Head of caudate nucleus (tissue), 42 donors: ENCODE data around the gene ARHGAP6.
"Not testable (repeated sequence)": the region's sequence is repeated elsewhere in the genome, so short reads cannot be mapped to it uniquely, and the experiment has no call there.

Source experiments
- DNase-seq, 42 donors: peaks; one replicate each; pipeline versions ENCODE4 v3.0.0 to v3.0.0-alpha.2; 2020 to 2021; ENCODE audit warnings: mixed read lengths in 7 of 42
- intact Hi-C: fragments of 100-400 bp; cut with DNase I; formaldehyde crosslinking; loops from one replicate; pipeline ENCODE4 v1.15.0; 2022

ARHGAP6 gene

DNA sequence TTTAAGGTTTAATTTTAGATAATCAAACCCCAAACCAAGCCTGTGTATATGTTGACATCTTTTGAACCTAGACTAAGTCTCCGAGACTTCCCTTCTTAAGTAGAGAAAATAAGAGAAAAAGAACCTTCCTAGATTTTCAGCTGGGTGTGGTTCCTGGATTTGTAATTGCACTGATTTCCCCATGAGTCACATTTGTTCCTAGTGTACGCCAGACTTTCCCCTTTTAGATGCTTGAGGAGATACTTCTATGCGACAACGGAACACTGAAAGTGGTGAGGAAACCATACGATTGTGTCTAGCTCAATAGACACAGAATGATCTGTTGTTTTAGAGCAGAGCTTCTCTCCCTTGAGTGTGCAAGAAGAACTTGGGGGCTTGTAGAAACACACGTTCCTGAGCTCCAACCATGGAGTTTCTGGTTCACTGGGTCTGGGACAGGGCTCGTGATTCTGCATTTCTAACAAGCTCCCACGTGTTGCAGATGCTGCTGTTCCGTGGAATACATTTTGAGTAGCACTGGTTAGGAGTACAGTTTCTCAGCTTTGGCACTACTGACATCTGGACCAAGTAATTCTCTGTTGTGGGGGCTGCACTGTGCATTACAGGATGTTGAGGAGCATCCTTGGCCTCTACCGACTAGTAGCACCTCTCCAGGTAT is 285.4 kb downstream of the ARHGAP6 start:
- intact Hi-C loops: no loop called here
- peak in 1 of 42 donors; percentile 37 for DNase-seq

DNA sequence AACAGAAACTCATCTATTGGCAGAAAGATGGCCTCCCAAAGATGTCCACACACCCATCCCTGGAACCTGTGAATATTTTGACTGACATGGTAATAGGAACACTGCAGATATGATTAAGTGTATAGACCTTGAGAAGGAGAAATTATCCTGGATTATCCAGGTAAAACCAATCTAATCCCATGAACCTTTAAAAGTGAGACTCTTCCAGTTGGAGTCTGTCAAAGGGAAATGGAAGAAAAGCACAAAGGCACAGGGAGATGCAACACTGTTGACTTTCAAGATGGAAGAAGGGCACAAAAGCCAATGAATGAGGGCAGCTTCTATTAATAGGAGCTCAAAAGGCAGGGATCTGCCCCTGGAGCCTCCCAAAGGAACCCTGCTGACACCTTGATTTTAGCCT is 289.6 kb downstream of the ARHGAP6 start:
- intact Hi-C loops: no loop called here
- no peak for DNase-seq

DNA sequence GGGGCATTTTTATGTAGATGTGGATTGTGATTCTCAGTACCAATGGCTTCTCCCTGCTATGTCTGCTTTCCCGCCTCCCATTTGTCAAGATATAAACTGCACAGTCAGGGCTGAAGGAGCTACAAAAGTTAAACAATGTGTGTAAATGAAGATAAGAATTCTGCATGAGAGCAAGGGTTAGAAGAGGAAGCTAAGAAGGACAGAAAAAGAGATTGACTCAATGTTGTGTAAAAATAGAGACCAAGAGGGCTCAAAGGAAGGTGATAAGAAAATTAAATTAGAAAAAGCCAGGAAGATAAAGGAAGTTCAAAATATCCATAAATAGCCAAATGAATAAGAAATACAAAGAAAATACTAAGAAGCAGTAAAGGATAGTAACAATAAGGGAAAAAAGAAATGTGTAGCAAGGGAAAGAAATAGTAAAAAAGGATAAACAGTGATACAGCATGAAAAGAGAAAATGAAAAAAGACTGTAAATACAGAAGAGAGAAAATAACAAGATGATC is 290.1 kb downstream of the ARHGAP6 start:
- intact Hi-C loops: no loop called here
- no peak for DNase-seq

DNA sequence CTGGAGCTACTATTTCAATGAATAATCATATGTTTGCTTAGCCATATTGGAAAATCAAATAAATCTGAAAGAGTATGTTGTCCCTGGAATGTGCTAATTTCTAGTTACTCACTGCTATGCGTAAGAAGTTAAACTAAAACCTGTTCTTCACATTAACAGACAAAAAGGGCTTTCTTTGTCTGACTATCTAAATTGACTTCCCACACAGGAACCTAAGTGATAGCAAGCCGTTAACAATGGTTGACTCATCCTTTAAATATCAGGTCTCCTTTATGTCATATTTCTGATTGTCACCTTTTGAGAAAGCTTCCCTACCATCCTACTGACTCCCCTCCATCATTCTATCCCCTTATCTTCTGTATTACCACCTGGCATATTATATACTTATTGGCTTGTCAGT is 291.1 kb downstream of the ARHGAP6 start:
- intact Hi-C loops: no loop called here
- DNase-seq: no peak

DNA sequence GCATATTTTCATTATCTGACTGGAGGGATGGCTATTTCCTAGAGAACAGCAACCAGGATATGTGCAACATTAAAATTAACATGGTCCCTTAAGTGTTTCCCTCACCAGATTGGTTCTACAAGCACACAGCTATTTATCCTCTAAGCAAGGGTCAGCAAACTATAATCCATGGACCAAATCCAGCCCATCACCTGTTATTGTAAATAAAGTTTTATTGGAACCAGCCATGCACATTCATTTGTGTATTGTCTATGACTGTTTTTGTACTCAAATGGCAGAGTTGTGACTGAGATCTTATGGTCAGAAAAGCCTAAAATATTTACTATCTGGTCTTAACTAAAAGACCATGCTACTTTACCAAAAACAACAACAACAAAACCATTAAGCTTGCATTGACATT is 294.6 kb downstream of the ARHGAP6 start:
- intact Hi-C loops: no loop called here

DNA sequence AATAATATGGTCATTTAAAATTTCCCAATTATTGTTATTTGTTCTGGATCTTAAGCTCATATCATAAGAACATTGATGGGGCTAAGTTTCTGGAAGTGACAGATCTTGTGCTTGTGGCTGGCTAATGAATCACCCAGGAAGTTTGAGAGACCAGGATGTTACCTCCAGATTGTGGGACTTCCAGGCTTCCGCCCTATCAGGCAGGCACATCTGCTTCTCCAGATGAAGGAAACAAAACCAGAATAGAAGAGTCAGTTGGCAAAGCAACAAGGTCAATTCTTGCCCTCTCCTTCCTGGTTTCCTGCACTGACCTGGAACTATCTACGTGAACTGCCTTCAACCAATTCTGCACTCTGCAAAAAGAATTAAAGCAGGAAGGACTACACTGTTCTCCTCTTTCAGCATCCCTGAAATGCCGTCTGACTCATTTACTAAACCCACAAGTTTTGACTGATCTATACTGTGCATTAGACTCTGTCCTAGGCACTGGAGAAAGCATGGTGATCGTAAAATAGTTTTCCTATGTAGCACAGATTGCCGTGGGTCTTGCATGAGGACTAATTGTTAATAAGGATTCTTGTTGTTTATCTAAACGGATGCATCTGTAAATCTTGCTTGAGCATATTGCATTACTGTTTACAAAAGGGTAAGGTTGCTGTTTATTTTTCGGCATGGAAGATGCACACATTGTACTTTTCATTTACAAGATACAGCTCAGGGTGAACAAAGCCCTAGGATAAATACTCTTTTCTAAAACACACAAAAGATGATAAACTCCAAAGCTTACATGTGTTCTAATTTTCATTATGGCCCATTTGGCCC is 297.9 kb downstream of the ARHGAP6 start:
- intact Hi-C loops: no loop called here
- DNase-seq: no peak

More for the DNA sequence above, 294.6 kb downstream of the ARHGAP6 start:
- no peak for DNase-seq

DNA sequence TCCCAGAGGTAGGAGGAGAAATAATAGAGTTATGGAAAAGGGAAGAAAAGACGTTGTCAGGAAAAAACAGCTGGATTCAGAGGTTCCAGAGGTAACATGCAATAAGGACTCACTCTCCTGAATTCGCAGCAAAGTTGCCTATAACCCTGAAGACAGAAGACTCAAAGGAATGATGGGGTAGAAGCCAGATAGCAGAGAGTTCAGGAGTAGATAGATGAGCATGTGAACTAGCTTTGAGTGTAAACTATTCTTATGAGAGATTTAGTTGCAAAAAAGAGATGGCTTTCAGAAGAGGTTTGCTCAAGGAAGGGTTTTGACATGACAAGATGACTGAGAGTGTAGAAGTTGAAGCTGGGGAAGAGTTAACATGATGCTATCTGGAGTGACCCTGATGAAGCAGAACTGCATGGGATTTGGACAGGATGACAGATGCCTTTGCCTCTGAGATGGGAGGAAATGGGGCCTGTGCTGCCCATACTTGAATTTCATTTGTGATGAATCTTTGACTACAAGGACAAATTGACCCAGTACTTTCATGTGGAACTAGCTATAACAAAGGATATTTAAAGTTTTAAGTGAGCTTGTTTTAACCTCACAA is 298.6 kb downstream of the ARHGAP6 start:
- intact Hi-C loops: no loop called here
- no peak for DNase-seq

DNA sequence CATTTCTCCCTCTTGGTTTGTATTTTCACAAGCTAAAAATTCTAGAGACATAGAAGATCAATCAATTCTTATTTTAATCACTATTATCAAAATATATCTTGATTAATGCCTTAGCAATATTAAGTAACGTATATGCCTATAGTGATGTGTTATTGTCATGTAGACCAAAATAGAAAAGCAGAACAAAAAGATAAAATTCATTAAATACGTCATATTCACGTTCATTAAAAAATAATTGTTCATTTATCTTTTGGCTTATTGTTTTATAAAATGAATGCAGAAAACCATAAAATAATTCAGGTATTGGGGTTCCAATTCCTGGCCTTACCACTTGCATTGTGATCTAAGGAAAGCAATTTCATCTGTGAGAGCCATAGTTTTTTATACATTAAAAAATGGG is 300.3 kb downstream of the ARHGAP6 start:
- intact Hi-C loops: no loop called here
- DNase-seq: no peak

DNA sequence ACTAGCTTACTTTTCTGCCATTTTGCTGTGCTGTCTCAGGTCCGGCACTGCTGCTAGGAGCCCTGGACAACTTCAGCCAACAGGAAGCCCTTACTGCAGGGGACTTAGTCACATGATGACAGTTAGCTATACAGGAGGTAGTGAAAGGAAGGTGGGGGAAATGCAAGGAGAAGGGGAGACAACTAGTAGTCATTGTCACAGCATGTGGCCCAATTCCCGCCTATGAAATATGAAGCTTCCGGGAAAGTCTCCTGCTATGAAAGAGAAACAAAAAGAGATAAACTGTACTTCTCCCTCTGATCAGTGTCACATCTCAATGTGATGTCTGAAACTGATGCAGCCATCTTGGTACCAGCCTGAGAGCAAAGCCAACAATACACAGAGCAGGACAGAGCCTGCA is 300.9 kb downstream of the ARHGAP6 start:
- DNase-seq: no peak
- intact Hi-C loops: no loop called here

DNA sequence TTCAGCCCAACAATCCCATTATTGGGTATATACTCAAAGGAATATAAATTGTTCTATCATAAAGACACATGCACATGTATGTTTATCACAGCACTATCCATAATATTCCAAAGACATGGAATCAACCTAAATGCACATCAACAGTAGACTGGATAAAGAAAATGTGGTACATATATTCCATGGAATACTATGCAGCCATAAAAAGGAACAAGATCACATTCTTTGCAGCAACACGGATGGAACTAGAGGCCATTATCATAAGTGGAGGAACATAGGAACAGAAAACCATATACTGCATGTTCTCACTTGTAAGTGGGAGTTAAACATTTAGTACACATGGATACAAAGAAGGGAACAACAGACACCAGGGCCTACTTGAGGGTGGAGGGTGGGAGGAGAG is 301.9 kb downstream of the ARHGAP6 start:
- intact Hi-C loops: not testable (repeated sequence)

DNA sequence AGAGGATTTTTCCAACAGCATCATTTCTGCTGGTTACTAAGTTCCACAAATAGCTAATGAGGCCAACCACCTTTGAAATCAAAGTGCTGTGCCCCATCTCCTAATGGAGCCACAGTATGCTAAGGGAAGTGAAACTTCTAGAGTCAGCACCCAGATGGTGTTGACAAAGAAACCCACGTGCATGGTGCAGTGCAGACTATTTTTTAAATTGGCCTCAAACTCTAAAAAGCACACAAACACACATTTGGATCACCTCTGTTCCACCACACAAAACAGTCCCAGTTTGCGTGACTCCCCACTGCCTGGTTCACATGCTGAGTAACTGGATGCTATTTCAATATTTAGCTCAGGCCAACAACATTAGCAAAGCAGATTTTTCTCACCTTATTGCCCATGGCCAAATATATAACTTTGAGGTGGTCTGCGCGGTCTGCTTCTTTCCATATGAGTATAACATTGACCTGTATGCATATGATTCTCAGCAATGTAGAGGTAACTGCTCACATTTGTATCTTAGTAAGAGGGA is 302.6 kb downstream of the ARHGAP6 start:
- DNase-seq: peak in 2 of 42 donors; percentile 4 to 43
- intact Hi-C loops: no loop called here

More for the DNA sequence above, 301.9 kb downstream of the ARHGAP6 start:
- DNase-seq: not testable (repeated sequence)

DNA sequence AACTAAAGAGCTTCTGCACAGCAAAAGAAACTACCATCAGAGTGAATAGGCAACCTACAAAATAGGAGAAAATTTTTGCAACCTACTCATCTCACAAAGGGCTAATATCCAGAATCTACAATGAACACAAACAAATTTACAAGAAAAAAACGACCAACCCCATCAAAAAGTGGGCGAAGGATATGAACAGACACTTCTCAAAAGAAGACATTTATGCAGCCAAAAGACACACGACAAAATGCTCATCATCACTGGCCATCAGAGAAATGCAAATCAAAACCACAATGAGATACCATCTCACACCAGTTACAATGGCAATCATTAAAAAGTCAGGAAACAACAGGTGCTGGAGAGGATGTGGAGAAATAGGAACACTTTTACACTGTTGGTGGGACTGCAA is 304.1 kb downstream of the ARHGAP6 start:
- DNase-seq, intact Hi-C loops: not testable (repeated sequence)

DNA sequence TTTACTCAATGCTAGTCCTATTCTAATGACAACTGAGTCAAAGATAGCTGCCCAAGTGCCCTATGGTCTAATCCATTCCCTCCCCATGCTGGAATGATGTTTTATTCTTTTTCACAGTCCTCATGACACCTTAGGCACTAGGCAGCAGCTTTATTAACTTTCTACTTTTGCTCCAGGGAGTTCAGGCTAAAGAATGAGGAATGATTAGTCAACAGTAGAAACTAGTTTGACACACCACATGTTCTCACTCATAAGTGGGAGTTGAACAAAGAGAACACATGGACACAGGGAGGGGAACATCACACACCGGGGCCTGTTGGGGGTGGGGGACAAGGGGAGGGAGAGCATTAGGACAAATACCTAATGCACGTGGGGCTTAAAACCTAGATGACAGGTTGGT is 309.8 kb downstream of the ARHGAP6 start:
- DNase-seq, intact Hi-C loops: not testable (repeated sequence)

DNA sequence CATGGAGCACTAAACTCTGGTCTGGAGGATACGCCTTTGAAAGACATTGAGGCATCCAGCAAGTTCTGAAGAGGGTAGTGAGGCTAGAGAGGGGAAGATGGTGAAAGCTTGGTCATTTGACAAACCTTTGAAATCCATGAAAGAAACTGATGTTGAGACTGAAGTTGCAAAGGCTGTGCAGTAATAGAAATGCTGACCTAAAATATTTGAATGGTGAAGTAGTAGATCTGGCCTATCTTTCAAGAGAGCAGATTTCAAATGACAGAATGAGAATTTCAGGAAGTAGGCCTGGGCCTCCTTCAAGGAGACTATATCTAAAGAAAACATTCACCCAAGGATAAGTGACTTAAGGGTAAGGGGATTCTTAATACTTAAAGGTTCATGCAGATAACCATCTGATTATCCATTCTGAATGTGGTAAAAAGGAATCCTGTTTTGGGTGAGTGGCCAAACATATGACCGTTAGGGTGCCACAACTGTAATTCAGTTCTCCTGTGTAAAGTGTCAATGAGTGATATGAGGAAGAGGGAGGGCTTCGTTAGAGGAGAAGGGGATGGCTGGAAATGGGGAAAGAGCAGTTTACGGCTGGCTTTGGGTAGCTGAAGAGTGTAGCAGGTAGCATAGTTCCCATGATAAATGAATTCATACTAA is 310.3 kb downstream of the ARHGAP6 start:
- no peak for DNase-seq
- intact Hi-C loops: no loop called here

DNA sequence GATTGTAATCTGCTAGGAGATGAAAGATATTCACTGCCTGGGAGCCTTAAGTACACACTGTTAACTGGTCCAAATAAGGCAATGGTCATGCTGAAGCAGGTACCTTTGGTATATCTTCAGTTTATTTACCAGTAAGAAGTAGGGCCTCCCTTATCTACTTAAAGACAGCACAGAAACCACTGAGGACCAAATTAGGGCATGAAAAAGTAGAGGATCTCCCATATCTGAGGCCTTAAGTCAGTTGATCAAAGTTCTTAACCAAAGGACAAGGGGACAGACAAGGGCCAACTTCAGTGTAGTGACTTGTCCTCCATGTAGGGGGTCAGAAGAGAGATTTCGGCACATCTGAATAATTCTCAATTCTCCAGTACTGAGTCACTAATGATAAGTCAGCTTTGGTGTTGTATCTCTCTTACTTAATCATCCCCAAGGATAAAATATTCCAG is 313.4 kb downstream of the ARHGAP6 start:
- no peak for DNase-seq
- intact Hi-C loops: no loop called here

DNA sequence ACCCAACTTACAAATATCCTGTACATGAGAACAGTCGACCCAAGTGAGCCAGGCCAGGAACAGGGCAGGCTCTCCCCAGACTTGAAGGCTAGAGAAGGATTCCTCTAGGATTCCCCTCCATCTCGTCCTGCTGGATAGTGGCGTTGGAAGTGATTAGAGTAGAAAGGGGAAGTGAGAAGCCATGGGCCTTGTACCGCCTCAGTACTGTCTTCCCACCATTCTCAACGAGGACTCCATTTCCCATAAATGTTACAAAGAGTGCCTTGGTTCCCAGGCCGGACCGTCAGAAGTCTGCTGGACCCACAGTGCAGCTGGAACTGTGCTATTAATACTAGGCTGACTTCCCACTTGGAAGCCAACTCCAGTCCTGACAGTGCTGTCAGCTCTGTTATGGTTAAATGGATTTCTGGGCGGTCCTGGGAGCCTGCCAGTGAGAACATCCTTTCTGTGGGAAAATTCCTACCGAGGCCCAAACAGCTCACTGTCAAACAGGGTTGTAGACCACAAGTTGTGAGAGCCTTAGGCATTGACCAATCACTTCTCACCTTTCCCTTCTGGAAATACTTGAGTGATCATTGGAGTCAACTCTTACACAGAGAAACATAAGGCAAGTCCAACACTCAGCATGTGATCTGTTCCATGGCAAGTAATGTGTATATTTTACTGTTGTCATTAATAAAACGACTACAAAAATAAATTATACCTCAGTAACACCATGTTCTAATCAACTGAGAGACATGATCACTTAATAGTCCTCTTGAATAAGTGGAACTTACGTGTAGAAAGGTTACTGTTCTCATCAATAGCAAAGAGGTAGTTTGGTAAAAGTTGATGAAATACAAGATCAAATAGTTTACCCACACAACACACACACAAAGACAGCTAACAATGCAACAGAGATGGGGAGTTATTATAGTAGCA is 314.1 kb downstream of the ARHGAP6 start:
- no peak for DNase-seq
- intact Hi-C loops: no loop called here

DNA sequence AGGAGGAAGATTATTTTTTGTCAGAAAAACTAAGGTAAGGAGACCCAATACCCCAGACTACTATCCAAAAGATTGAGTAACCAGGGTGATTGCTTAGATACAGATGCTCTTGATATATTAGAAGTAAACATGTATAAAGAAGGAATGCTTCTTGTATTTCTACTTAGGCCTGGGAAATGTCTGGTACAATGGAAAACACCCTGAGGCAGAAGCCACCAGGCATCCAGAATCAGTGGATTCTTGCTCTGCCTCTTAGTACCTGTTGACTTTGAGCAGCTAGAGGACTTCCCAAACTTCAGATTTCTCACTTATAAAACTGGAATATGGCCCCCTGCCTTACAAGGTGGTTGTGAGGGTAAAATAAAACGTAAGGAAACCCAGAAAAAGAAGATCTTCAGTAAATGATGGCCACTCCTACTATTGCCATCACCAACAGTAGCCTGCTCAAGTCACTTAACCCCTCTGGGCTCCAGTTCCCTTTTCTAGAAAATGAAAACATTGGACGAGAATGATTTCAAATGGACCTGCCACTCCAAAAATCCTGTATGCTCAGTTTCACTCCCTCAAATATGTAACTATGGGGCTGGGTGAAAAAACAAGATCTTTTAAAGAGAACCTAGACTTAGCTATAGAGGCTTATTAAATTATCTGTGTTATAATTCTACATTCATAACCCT is 315.9 kb downstream of the ARHGAP6 start:
- DNase-seq: no peak
- intact Hi-C loops: no loop called here

DNA sequence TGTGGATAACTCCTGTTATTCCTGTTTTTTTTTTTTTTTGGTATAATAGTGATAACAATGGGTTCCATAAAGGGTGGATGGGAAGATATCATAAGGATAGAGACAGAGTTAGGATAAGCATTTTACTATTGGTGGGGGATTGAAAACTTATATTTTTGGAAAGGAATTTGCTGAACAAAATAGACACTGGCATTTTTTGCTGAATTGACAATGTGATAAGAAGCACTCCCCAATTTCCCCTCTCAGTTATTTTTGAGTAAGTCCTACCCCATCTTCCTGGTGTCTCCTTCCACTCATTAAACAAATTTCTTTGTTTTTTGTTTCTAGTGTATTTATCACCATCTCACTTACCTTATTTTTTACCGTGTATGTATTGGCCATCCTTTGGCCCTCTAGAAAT is 316.7 kb downstream of the ARHGAP6 start:
- intact Hi-C loops: no loop called here
- DNase-seq: no peak
